Osteoblast (primary cell): ENCODE measurements around the gene IL22RA2. TPM values are rescaled to one million over a fixed set of nuclear protein-coding genes. Genes with fewer than 3 reads are reported as not detected.

Source experiments
- DNase-seq: peaks from one replicate; pipeline ENCODE4 v3.0.0; 2011; ENCODE audit warnings: low spot score, mixed read lengths; ENCODE audit not compliant: insufficient read length; ENCODE audit errors: missing footprints
- H2AFZ ChIP-seq: 2 replicates; pipeline ENCODE4 v1.6.0; 2011; ENCODE audit warnings: mild to moderate bottlenecking, low read length
- H3K27ac ChIP-seq: 2 replicates; pipeline ENCODE4 v1.5.1; 2011; ENCODE audit warnings: mild to moderate bottlenecking, low read depth, low read length, moderate library complexity
- H3K27me3 ChIP-seq: 2 replicates; pipeline ENCODE4 v1.6.0; 2012; ENCODE audit warnings: mild to moderate bottlenecking, control low read depth, inconsistent platforms, low read length, moderate library complexity; ENCODE audit not compliant: insufficient read depth
- H3K36me3 ChIP-seq: 2 replicates; pipeline ENCODE4 v1.5.1; 2011; ENCODE audit warnings: mild to moderate bottlenecking, low read length, control low read depth, moderate library complexity; ENCODE audit not compliant: insufficient read depth
- H3K4me1 ChIP-seq: 2 replicates; pipeline ENCODE4 v1.5.1; 2011; ENCODE audit warnings: mild to moderate bottlenecking, low read length, control low read depth, moderate library complexity; ENCODE audit not compliant: insufficient read depth
- H3K4me2 ChIP-seq: 2 replicates; pipeline ENCODE4 v1.6.0; 2011; ENCODE audit warnings: mild to moderate bottlenecking, low read length; ENCODE audit not compliant: insufficient read depth
- H3K4me3 ChIP-seq: fragments of 200-600 bp; sonication (generic); 3 replicates; pipeline ENCODE4 v1.5.1; 2012; ENCODE audit warnings: mild to moderate bottlenecking, low read length, inconsistent platforms; ENCODE audit not compliant: insufficient read depth
- H3K79me2 ChIP-seq: 2 replicates; pipeline ENCODE4 v1.6.0; 2012; ENCODE audit warnings: mild to moderate bottlenecking, low read length, control low read depth, inconsistent platforms; ENCODE audit not compliant: insufficient read depth
- H3K9me3 ChIP-seq: 2 replicates; pipeline ENCODE4 v1.5.1; 2011; ENCODE audit warnings: low read depth, low read length, control low read depth
- H4K20me1 ChIP-seq: 2 replicates; pipeline ENCODE4 v1.6.0; 2012; ENCODE audit warnings: mild to moderate bottlenecking, low read length, control low read depth; ENCODE audit not compliant: insufficient read depth
- CTCF ChIP-seq: IDR thresholded peaks from 2 replicates; pipeline ENCODE4 v1.5.1; 2011; ENCODE audit warnings: mild to moderate bottlenecking, low read depth, low read length, moderate library complexity; ENCODE audit errors: extremely low read depth
- total RNA-seq: library from RNA; depleted of rRNA; stranded (reverse); fragments of >200 nt; gene quantifications from 2 replicates; pipeline ENCODE4 v1.2.3, GENCODE V29; 2012

IL22RA2 gene
- total RNA-seq, 1 donor = not detected

GRCh38 chr6:137175868-137176245 lies 2.4 kb upstream of the IL22RA2 start:
- DNase-seq = no peak
- Histone ChIP-seq H3K9me3 (peaks cover 3% of the 10 kb centered on the region), H3K4me3 (no peak overlapping the region), H3K79me2 (no peaks in the 10 kb centered on the region), H4K20me1 (no peaks in the 10 kb centered on the region), H3K4me2 (no peak overlapping the region), H3K27me3 (no peaks in the 10 kb centered on the region), H3K27ac (no peak overlapping the region), H2AFZ (no peak overlapping the region), H3K36me3 (no peaks in the 10 kb centered on the region), H3K4me1 (no peaks in the 10 kb centered on the region)
- no peak for TF ChIP-seq CTCF

GRCh38 chr6:137175157-137175867 lies 1.9 kb upstream of the IL22RA2 start:
- TF ChIP-seq CTCF = no peak
- Histone ChIP-seq H3K4me1 (no peaks in the 10 kb centered on the region), H3K4me3 (no peak overlapping the region), H3K27ac (no peak overlapping the region), H3K36me3 (no peaks in the 10 kb centered on the region), H3K79me2 (no peaks in the 10 kb centered on the region), H4K20me1 (no peaks in the 10 kb centered on the region), H2AFZ (no peak overlapping the region), H3K27me3 (no peaks in the 10 kb centered on the region), H3K9me3 (peaks cover 3% of the 10 kb centered on the region), H3K4me2 (no peak overlapping the region)
- DNase-seq = no peak

GRCh38 chr6:137172734-137173431 lies 561 bp downstream of the IL22RA2 start:
- Histone ChIP-seq H3K27me3 (no peaks in the 10 kb centered on the region), H3K4me1 (no peaks in the 10 kb centered on the region), H3K4me2 (no peak overlapping the region), H4K20me1 (no peaks in the 10 kb centered on the region), H3K4me3 (no peak overlapping the region), H2AFZ (no peak overlapping the region), H3K36me3 (no peaks in the 10 kb centered on the region), H3K27ac (no peak overlapping the region), H3K9me3 (peaks cover under 1% of the 10 kb centered on the region), H3K79me2 (no peaks in the 10 kb centered on the region)
- TF ChIP-seq CTCF = no peak
- DNase-seq = no peak
